Neural progenitor cell (in vitro differentiated cells): ENCODE data around the gene ADCY5. TPM values are rescaled to one million over a fixed set of nuclear protein-coding genes. Genes with fewer than 3 reads are reported as not detected.

Source experiments
- DNase-seq: peaks from one replicate; pipeline ENCODE4 v3.0.0-alpha.2; 2016; ENCODE audit warnings: low spot score
- H2AFZ ChIP-seq: fragments of 200-600 bp; sonication (generic); replicated peaks from 2 replicates; pipeline ENCODE4 v1.6.1; 2016; ENCODE audit warnings: antibody characterized with exemption
- H3F3A ChIP-seq: fragments of 200-600 bp; sonication (generic); 2 replicates; pipeline ENCODE4 v1.6.1; 2016; ENCODE audit warnings: antibody characterized with exemption, low read depth
- H3K27ac ChIP-seq: fragments of 200-600 bp; sonication (generic); 2 replicates; pipeline ENCODE4 v1.5.1; 2016; ENCODE audit warnings: mild to moderate bottlenecking
- H3K27me3 ChIP-seq: fragments of 200-600 bp; sonication (generic); 2 replicates; pipeline ENCODE4 v1.6.1; 2016; ENCODE audit warnings: mild to moderate bottlenecking, moderate library complexity
- H3K36me3 ChIP-seq: fragments of 200-600 bp; sonication (generic); 2 replicates; pipeline ENCODE4 v1.5.1; 2016
- H3K4me1 ChIP-seq: fragments of 200-600 bp; sonication (generic); 2 replicates; pipeline ENCODE4 v1.6.1; 2016; ENCODE audit warnings: mixed run types
- H3K4me2 ChIP-seq: fragments of 200-600 bp; sonication (generic); 2 replicates; pipeline ENCODE4 v1.6.1; 2016
- H3K4me3 ChIP-seq: fragments of 200-600 bp; sonication (generic); 2 replicates; pipeline ENCODE4 v1.5.1; 2016
- H3K79me2 ChIP-seq: fragments of 200-600 bp; sonication (generic); 2 replicates; pipeline ENCODE4 v1.6.1; 2016; ENCODE audit warnings: low read depth
- H3K9ac ChIP-seq: fragments of 200-600 bp; sonication (generic); 2 replicates; pipeline ENCODE4 v1.6.1; 2016
- H3K9me3 ChIP-seq: fragments of 200-600 bp; sonication (generic); 2 replicates; pipeline ENCODE4 v1.5.1; 2016; ENCODE audit warnings: low read depth
- H4K20me1 ChIP-seq: fragments of 200-600 bp; sonication (generic); 2 replicates; pipeline ENCODE4 v1.6.1; 2016; ENCODE audit warnings: low read depth
- H3K27ac Mint-ChIP-seq: 3 replicates; pipeline ENCODE4 v1.8.0; 2021; ENCODE audit warnings: mixed read lengths
- H3K27me3 Mint-ChIP-seq: 2 replicates; pipeline ENCODE4 v1.8.0; 2022; ENCODE audit warnings: low read depth, mild to moderate bottlenecking, inconsistent platforms, moderate library complexity, mixed read lengths; ENCODE audit not compliant: insufficient read depth
- H3K36me3 Mint-ChIP-seq: 3 replicates; pipeline ENCODE4 v1.8.0; 2021; ENCODE audit warnings: mixed read lengths
- H3K4me1 Mint-ChIP-seq: 3 replicates; pipeline ENCODE4 v1.8.0; 2021; ENCODE audit warnings: mixed read lengths
- H3K4me3 Mint-ChIP-seq: 3 replicates; pipeline ENCODE4 v1.8.0; 2021; ENCODE audit warnings: mild to moderate bottlenecking, moderate library complexity, mixed read lengths
- H3K9me3 Mint-ChIP-seq: 3 replicates; pipeline ENCODE4 v1.8.0; 2020; ENCODE audit warnings: mixed read lengths
- CTCF ChIP-seq: fragments of 200-600 bp; sonication (generic); IDR thresholded peaks from 2 replicates; pipeline ENCODE4 v1.5.1; 2017; ENCODE audit warnings: antibody characterized with exemption, mild to moderate bottlenecking
- EZH2 ChIP-seq: fragments of 200-600 bp; sonication (generic); IDR thresholded peaks from 2 replicates; pipeline ENCODE4 v1.6.1; 2017; ENCODE audit warnings: antibody characterized with exemption, mild to moderate bottlenecking, moderate library complexity
- EZH2phosphoT487 ChIP-seq: fragments of 200-600 bp; sonication (generic); IDR thresholded peaks from 2 replicates; pipeline ENCODE4 v1.6.1; 2017; ENCODE audit warnings: antibody characterized with exemption
- total RNA-seq: library from RNA; depleted of rRNA; stranded (reverse); fragments of >200 nt; gene quantifications from 2 replicates; pipeline ENCODE4 v1.2.3, GENCODE V29; 2015; ENCODE audit warnings: low replicate concordance

ADCY5 gene
- total RNA-seq, 1 donor from 2014 or later = 1.6 TPM

- no peaks in the 10 kb centered on the region for H3K79me2 ChIP-seq
- H3K36me3 ChIP-seq = no peaks in the 10 kb centered on the region
- Mint-ChIP-seq H3K27me3 (peaks cover 2% of the 10 kb centered on the region), H3K4me3 (no peak overlapping the region), H3K27ac (no peak overlapping the region), H3K4me1 (peaks cover 26% of the 10 kb centered on the region), H3K36me3 (no peaks in the 10 kb centered on the region), H3K9me3 (no peaks in the 10 kb centered on the region)
- no peak overlapping the region for H3K4me2 ChIP-seq
- DNase-seq = no peak
- H3K9ac ChIP-seq = no peak overlapping the region
- no peaks in the 10 kb centered on the region for H4K20me1 ChIP-seq
- peaks cover 22% of the 10 kb centered on the region for H3K4me1 ChIP-seq
- TF ChIP-seq CTCF = no peak
- no peak for TF ChIP-seq EZH2
- TF ChIP-seq EZH2phosphoT487 = no peak
- peaks cover 17% of the 10 kb centered on the region for H3F3A ChIP-seq
- H2AFZ ChIP-seq = no peak overlapping the region
- H3K9me3 ChIP-seq = no peaks in the 10 kb centered on the region
- no peaks in the 10 kb centered on the region for H3K27me3 ChIP-seq
- H3K4me3 ChIP-seq = no peak overlapping the region
- H3K27ac ChIP-seq = no peak overlapping the region
Observed at GRCh38 chr3:123394391-123395020, 54.4 kb downstream of the ADCY5 start.

- Histone ChIP-seq H3K4me1 (peaks cover 22% of the 10 kb centered on the region), H4K20me1 (no peaks in the 10 kb centered on the region), H2AFZ (peak overlapping the region; percentile 87), H3K79me2 (no peaks in the 10 kb centered on the region), H3K9ac (no peak overlapping the region), H3K4me2 (no peak overlapping the region), H3K27ac (peak overlapping the region; percentile 65), H3F3A (peaks cover 17% of the 10 kb centered on the region), H3K36me3 (no peaks in the 10 kb centered on the region), H3K9me3 (no peaks in the 10 kb centered on the region), H3K27me3 (no peaks in the 10 kb centered on the region), H3K4me3 (no peak overlapping the region)
- Mint-ChIP-seq H3K27me3 (peaks cover 6% of the 10 kb centered on the region), H3K27ac (peak overlapping the region; percentile 48), H3K4me3 (no peak overlapping the region), H3K36me3 (no peaks in the 10 kb centered on the region), H3K4me1 (peaks cover 35% of the 10 kb centered on the region), H3K9me3 (no peaks in the 10 kb centered on the region)
- TF ChIP-seq EZH2 (no peak), EZH2phosphoT487 (no peak), CTCF (no peak)
- no peak for DNase-seq
Observed at GRCh38 chr3:123392871-123393620, 55.8 kb downstream of the ADCY5 start.

GRCh38 chr3:123392368-123392767, 56.5 kb downstream of the ADCY5 start:
- Histone ChIP-seq H2AFZ (peak overlapping the region; percentile 87), H3K9ac (no peak overlapping the region), H3K36me3 (no peaks in the 10 kb centered on the region), H3F3A (peaks cover 17% of the 10 kb centered on the region), H3K79me2 (no peaks in the 10 kb centered on the region), H3K9me3 (no peaks in the 10 kb centered on the region), H3K4me1 (peaks cover 22% of the 10 kb centered on the region), H3K4me2 (no peak overlapping the region), H4K20me1 (no peaks in the 10 kb centered on the region), H3K27ac (peak overlapping the region; percentile 65), H3K27me3 (no peaks in the 10 kb centered on the region), H3K4me3 (no peak overlapping the region)
- H3K27ac Mint-ChIP-seq = peak overlapping the region; percentile 48
- TF ChIP-seq EZH2phosphoT487 (no peak), CTCF (no peak), EZH2 (no peak)
- H3K27me3 Mint-ChIP-seq = peaks cover 7% of the 10 kb centered on the region
- no peaks in the 10 kb centered on the region for H3K9me3 Mint-ChIP-seq
- no peak overlapping the region for H3K4me3 Mint-ChIP-seq
- H3K36me3 Mint-ChIP-seq = no peaks in the 10 kb centered on the region
- H3K4me1 Mint-ChIP-seq = peaks cover 38% of the 10 kb centered on the region
- DNase-seq = no peak
